B cell (primary cell): ENCODE results near the gene MYB. TPM values are rescaled to one million over a fixed set of nuclear protein-coding genes. Genes with fewer than 3 reads are reported as not detected.

ENCODE experiments used
- ATAC-seq: fragments of 200-7000 bp; cut with Tn5 transposase; one replicate; pipeline ENCODE4 v1.10.0; 2021; ENCODE audit warnings: low read depth, mild to moderate bottlenecking, moderate number of reproducible peaks, moderate library complexity
- CTCF ChIA-PET: fragments of 350-600 bp; sonication (Branson Sonifier 250); formaldehyde crosslinking; loops from one replicate; lab custom pipeline; 2021; ENCODE audit warnings: antibody characterized with exemption, inconsistent platforms; lab: Charles Lee
- POLR2A ChIA-PET: fragments of 350-600 bp; sonication (Branson Sonifier 250); formaldehyde crosslinking; loops from one replicate; lab custom pipeline; 2021; ENCODE audit warnings: antibody characterized with exemption; lab: Charles Lee
- DNase-seq: peaks from one replicate; pipeline ENCODE4 v3.0.0; 2013
- H2AFZ ChIP-seq: 2 replicates; pipeline ENCODE4 v1.6.1; 2012; ENCODE audit warnings: mild to moderate bottlenecking, low read depth, low read length; ENCODE audit not compliant: insufficient read depth, poor library complexity, severe bottlenecking
- H3K27ac ChIP-seq, 2 donors: 1 replicate in 1 of 2; 2 replicates in 1 of 2; pipeline ENCODE4 v1.5.1; 2012 to 2013; ENCODE audit warnings: low read length in 2 of 2, mild to moderate bottlenecking in 2 of 2, moderate library complexity in 1 of 2
- H3K27me3 ChIP-seq, 4 experiments: fragments of 200-600 bp in 1 of 4; sonication (generic) in 1 of 4; replicated peaks in 1 of 4; 1 replicate in 2 of 4; 2 replicates in 2 of 4; pipeline versions ENCODE4 v1.6.1 to v1.7.0; 2013 to 2016; ENCODE audit warnings: low read length in 3 of 4, mild to moderate bottlenecking in 2 of 4, mixed read lengths in 1 of 4, moderate library complexity in 1 of 4; ENCODE audit not compliant: insufficient read depth in 4 of 4, control insufficient read depth in 3 of 4; ENCODE audit errors: control extremely low read depth in 1 of 4
- H3K36me3 ChIP-seq, 2 experiments: replicated peaks in 1 of 2; 1 replicate in 1 of 2; 2 replicates in 1 of 2; pipeline versions ENCODE4 v1.6.1 to v1.7.1; 2013; ENCODE audit warnings: low read length in 1 of 2; ENCODE audit not compliant: insufficient read depth in 2 of 2, control insufficient read depth in 1 of 2; ENCODE audit errors: control extremely low read depth in 1 of 2, extremely low read depth in 1 of 2
- H3K4me1 ChIP-seq, 2 donors: fragments of 200-600 bp in 1 of 2; sonication (generic) in 1 of 2; 1 replicate in 1 of 2; 2 replicates in 1 of 2; pipeline versions ENCODE4 v1.5.1 to v1.6.1; 2013 to 2017; ENCODE audit warnings: low read length in 2 of 2; ENCODE audit not compliant: control insufficient read depth in 2 of 2, insufficient read depth in 2 of 2
- H3K4me2 ChIP-seq: replicated peaks from 2 replicates; pipeline ENCODE3; 2012; ENCODE audit warnings: mild to moderate bottlenecking, low read depth, low read length; ENCODE audit not compliant: poor library complexity, severe bottlenecking
- H3K4me3 ChIP-seq, 5 experiments: fragments of 200-600 bp in 1 of 5; sonication (generic) in 1 of 5; 1 replicate in 3 of 5; 2 replicates in 2 of 5; pipeline versions ENCODE4 v1.5.1 to v1.7.0; 2011 to 2016; ENCODE audit warnings: low read length in 4 of 5, mild to moderate bottlenecking in 4 of 5, low read depth in 2 of 5, control low read depth in 1 of 5, moderate library complexity in 1 of 5; ENCODE audit not compliant: insufficient read depth in 1 of 5; ENCODE audit errors: control extremely low read depth in 1 of 5, extremely low read depth in 1 of 5
- H3K79me2 ChIP-seq: fragments of 200-600 bp; sonication (generic); one replicate; pipeline ENCODE4 v1.6.0; 2016; ENCODE audit warnings: low read length; ENCODE audit not compliant: control insufficient read depth, insufficient read depth
- H3K9ac ChIP-seq: fragments of 200-600 bp; sonication (generic); 2 replicates; pipeline ENCODE4 v1.6.1; 2017; ENCODE audit warnings: mild to moderate bottlenecking, low read length, moderate library complexity
- H3K9me3 ChIP-seq, 3 donors: one replicate each; pipeline versions ENCODE4 v1.6.1 to v1.7.1; 2013; ENCODE audit warnings: low read length in 2 of 3; ENCODE audit not compliant: control insufficient read depth in 2 of 3, insufficient read depth in 1 of 3; ENCODE audit errors: control extremely low read depth in 1 of 3
- H4K20me1 ChIP-seq: 2 replicates; pipeline ENCODE4 v1.6.0; 2012; ENCODE audit warnings: mild to moderate bottlenecking, low read length; ENCODE audit not compliant: insufficient read depth, control insufficient read depth, poor library complexity, severe bottlenecking
- H3K27ac Mint-ChIP-seq: one replicate; pipeline ENCODE4 v1.8.0; 2021; ENCODE audit warnings: mixed read lengths
- H3K27me3 Mint-ChIP-seq: one replicate; pipeline ENCODE4 v1.8.0; 2021; ENCODE audit warnings: mixed read lengths
- H3K4me1 Mint-ChIP-seq: one replicate; pipeline ENCODE4 v1.8.0; 2021; ENCODE audit warnings: mixed read lengths
- H3K4me3 Mint-ChIP-seq: one replicate; pipeline ENCODE4 v1.8.0; 2021; ENCODE audit warnings: mixed read lengths
- H3K9me3 Mint-ChIP-seq: one replicate; pipeline ENCODE4 v1.8.0; 2022; ENCODE audit warnings: mixed read lengths; ENCODE audit not compliant: insufficient read depth
- EZH2 ChIP-seq: IDR thresholded peaks from 2 replicates; pipeline ENCODE4 v1.6.1; 2012; ENCODE audit warnings: borderline replicate concordance, low read depth, mild to moderate bottlenecking, moderate library complexity, low read length; ENCODE audit not compliant: insufficient read depth, poor library complexity, severe bottlenecking
- WGBS: methylation state at CpG from one replicate; pipeline ENCODE4 v1.1.5; 2013; ENCODE audit warnings: missing lambda C conversion rate; ENCODE audit not compliant: insufficient coverage; 5-methylcytosine and 5-hydroxymethylcytosine counted together
- intact Hi-C: fragments of 100-400 bp; cut with micrococcal nuclease; formaldehyde crosslinking; loops from one replicate; pipeline ENCODE4 v1.10.0; 2022
- polyA plus RNA-seq: library from polyadenylated mRNA; depleted of rRNA; stranded (reverse); fragments of >200 nt; gene quantifications from 2 replicates; pipeline ENCODE4 v1.2.3, GENCODE V29; 2012
- total RNA-seq, 2 donors: library from RNA; stranded (reverse); fragments of 120-200 nt in 1 of 2; gene quantifications; 1 replicate in 1 of 2; 2 replicates in 1 of 2; pipeline versions ENCODE4 v1.2.3 to v1.2.4, GENCODE V29; 2013 to 2022
- TF ChIP-seq, protein P1 (sequence below): fragments of 200-600 bp; IDR thresholded peaks from one replicate; pipeline ENCODE4 v1.8.0; 2022; ENCODE audit warnings: antibody characterized with exemption, mild to moderate bottlenecking

The MYB gene
- total and polyA plus RNA-seq, 2 donors (not counting 1 experiment from before 2014, with no cell fraction given) = 0.46 to 1.4 TPM

DNA sequence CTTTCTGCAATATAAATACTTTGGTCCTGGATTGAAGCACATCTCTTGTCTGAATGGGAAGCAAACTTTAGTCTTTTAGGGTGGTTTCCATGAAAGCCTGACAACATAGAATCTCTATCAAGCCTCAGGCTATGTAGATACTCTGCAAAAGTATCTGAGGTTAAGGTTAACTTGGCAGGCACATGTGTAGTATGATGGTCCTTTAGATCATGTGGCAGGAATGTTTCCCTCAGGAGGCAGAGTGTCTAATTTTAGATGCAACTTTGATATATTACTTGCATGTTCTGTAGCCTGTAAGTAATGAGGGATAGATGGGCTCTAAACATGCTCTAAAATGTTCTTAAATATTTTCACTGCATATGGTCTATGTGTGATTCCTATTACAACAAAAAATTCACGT, 8.2 kb downstream of the MYB start:
- Histone ChIP-seq H3K9me3 (no peaks in the 10 kb centered on the region), H3K27ac (no peak overlapping the region), H3K4me3 (no peak overlapping the region), H3K4me1 (peaks cover 8 to 9% of the 10 kb centered on the region in 2 donors), H4K20me1 (no peaks in the 10 kb centered on the region), H3K79me2 (peaks cover 4% of the 10 kb centered on the region), H2AFZ (no peak overlapping the region), H3K36me3 (no peaks in the 10 kb centered on the region), H3K9ac (no peak overlapping the region), H3K4me2 (no peak overlapping the region), H3K27me3 (peaks cover 0 to 8% (median 1%) of the 10 kb centered on the region in 4 experiments)
- peaks cover 6% of the 10 kb centered on the region for H3K27me3 Mint-ChIP-seq
- intact Hi-C loops = loop anchor here (10.0 kb wide), 3 partner anchors 695 to 1095 kb away; partner anchors contain the start of gene BCLAF1
- no CpG with 5 or more reads among the region's 1 CpG for WGBS
- POLR2A ChIA-PET = interaction anchor here (0.7 kb wide), 1 partner anchor 1034 kb away, joined by 4 read pairs; no protein-coding TSS in a partner anchor
- H3K4me1 Mint-ChIP-seq = peaks cover 11% of the 10 kb centered on the region
- no peaks in the 10 kb centered on the region for H3K9me3 Mint-ChIP-seq
- CTCF ChIA-PET = no interaction called here
- no peak overlapping the region for H3K27ac Mint-ChIP-seq
- ATAC-seq (no peak), DNase-seq (no peak)
- TF ChIP-seq EZH2 = no peak
- TF ChIP-seq, protein P1, sequence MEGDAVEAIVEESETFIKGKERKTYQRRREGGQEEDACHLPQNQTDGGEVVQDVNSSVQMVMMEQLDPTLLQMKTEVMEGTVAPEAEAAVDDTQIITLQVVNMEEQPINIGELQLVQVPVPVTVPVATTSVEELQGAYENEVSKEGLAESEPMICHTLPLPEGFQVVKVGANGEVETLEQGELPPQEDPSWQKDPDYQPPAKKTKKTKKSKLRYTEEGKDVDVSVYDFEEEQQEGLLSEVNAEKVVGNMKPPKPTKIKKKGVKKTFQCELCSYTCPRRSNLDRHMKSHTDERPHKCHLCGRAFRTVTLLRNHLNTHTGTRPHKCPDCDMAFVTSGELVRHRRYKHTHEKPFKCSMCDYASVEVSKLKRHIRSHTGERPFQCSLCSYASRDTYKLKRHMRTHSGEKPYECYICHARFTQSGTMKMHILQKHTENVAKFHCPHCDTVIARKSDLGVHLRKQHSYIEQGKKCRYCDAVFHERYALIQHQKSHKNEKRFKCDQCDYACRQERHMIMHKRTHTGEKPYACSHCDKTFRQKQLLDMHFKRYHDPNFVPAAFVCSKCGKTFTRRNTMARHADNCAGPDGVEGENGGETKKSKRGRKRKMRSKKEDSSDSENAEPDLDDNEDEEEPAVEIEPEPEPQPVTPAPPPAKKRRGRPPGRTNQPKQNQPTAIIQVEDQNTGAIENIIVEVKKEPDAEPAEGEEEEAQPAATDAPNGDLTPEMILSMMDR = no peak
- H3K4me3 Mint-ChIP-seq = no peak overlapping the region

DNA sequence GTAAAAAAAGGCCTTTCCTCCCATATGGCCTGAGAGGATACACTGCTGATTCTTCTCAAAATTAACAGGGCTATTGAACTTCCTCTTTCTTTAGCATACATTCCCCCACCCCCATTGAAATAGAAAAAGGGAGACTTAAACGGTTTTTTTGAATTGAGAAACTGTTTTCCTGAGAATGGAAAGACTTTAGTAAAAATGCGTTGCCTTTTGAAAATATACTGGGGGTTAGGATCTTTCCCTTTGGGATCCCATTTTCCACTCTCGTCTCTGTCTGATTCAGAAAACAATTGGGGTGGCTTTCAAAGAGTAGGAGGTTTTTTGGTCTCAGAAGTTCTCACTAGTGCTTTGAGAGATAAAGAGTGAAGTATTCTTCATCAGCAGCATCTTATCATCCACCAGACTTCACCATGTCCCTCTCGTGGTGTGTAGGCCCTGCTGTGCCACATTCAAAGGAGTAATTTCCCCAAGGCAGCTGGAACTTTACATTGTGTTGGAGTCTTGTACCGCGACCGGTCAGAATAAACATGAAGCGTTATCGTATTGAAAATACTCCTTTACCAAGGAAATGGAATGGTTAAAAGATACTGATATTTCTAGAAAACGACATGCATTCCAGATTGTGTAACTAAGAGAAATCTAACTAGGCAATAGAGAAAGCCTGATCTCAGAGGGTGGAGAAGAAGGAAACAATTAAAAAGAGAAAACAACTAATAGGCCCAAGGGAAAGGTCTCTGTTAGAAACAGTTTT, 10.6 kb downstream of the MYB start:
- Mint-ChIP-seq H3K27me3 (no peaks in the 10 kb centered on the region), H3K9me3 (no peaks in the 10 kb centered on the region), H3K27ac (no peak overlapping the region), H3K4me3 (no peak overlapping the region), H3K4me1 (peaks cover 14% of the 10 kb centered on the region)
- TF ChIP-seq, protein P1 = no peak
- TF ChIP-seq EZH2 = no peak
- Histone ChIP-seq H3K4me1 (peaks cover 8 to 9% of the 10 kb centered on the region in 2 donors), H4K20me1 (no peaks in the 10 kb centered on the region), H3K9me3 (no peaks in the 10 kb centered on the region), H3K27ac (no peak overlapping the region), H3K9ac (no peak overlapping the region), H3K36me3 (no peaks in the 10 kb centered on the region), H3K4me3 (no peak overlapping the region), H3K4me2 (peak overlapping the region; percentile 43), H2AFZ (peak overlapping the region; percentile 69), H3K27me3 (no peaks in the 10 kb centered on the region), H3K79me2 (no peaks in the 10 kb centered on the region)
- no CpG with 5 or more reads among the region's 10 CpGs for whole genome bisulfite sequencing
- DNase-seq = peak; percentile 37
- intact Hi-C loops = no loop called here
- ATAC-seq = peak; percentile 33
- ChIA-PET POLR2A (no interaction called here), CTCF (interaction anchor here (1.4 to 1.7 kb wide), 2 partner anchors 11 to 47 kb away, joined by 3 to 9 read pairs; partner anchors contain the start of gene MYB)
